ENCODE measurements around the gene NELL2. TPM values are rescaled to one million over a fixed set of nuclear protein-coding genes. Genes with fewer than 3 reads are reported as not detected.

NELL2 gene
- total RNA-seq, 2 experiments from 2014 or later = 10.1 to 10.5 TPM

DNA sequence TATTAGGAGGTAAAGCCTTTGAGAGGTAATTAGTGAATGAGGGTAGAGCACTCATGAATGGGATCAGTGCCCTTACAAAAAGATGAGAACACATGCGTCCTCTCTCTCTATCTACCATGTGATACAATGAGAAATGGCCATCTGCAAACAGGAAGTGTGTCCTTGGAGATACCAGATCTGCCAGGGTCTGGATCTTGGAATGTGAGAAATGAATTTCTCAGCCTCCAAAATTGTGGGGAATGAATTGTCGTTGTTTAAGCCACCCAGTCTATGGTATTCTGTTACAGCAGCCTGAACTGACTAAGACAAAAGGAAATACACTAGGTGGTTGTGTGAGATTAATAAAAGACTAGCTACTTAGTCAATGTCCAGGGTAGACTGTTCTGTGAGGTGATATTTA is 366.6 kb downstream of the NELL2 start:
- ChIA-PET POLR2A (no interaction called here), CTCF (no interaction called here)
- no peak for DNase-seq
- Mint-ChIP-seq H3K4me3 (no peak overlapping the region), H3K27ac (no peak overlapping the region), H3K9me3 (no peaks in the 10 kb centered on the region), H3K4me1 (no peaks in the 10 kb centered on the region), H3K36me3 (ENCODE audit: low read depth) (no peaks in the 10 kb centered on the region), H3K27me3 (no peaks in the 10 kb centered on the region)

DNA sequence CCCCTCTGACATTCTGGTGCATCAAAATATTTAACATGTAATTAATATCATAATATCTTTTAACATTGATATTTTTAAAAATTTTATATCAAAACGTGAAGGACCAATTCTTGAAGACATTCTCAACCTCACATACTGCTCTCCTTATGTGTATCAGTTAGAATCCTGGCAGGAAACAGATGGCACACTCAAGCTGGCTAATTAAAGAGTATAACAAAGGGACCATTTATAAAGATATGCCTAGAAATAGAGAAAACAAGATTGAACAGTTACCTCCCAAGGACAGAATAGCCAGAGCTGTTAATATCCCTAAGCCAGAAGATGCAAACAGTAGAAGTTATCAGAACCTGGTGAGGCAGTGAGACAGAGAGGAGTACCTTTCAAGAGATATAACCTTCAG is 368.7 kb downstream of the NELL2 start:
- ChIA-PET CTCF (no interaction called here), POLR2A (no interaction called here)
- Mint-ChIP-seq H3K27me3 (no peaks in the 10 kb centered on the region), H3K27ac (no peak overlapping the region), H3K4me1 (no peaks in the 10 kb centered on the region), H3K9me3 (no peaks in the 10 kb centered on the region), H3K36me3 (ENCODE audit: low read depth) (no peaks in the 10 kb centered on the region), H3K4me3 (no peak overlapping the region)
- DNase-seq = no peak

- no peaks in the 10 kb centered on the region for H3K36me3 Mint-ChIP-seq (ENCODE audit: low read depth)
- no peaks in the 10 kb centered on the region for H3K9me3 Mint-ChIP-seq
- no peaks in the 10 kb centered on the region for H3K4me1 Mint-ChIP-seq
- H3K4me3 Mint-ChIP-seq = no peak overlapping the region
- no peak for DNase-seq
- H3K27me3 Mint-ChIP-seq = no peaks in the 10 kb centered on the region
- no peak overlapping the region for H3K27ac Mint-ChIP-seq
- CTCF ChIA-PET = no interaction called here
- POLR2A ChIA-PET = no interaction called here
Observed at GRCh38 chr12:44504799-44505198, 371.3 kb downstream of the NELL2 start.

DNA sequence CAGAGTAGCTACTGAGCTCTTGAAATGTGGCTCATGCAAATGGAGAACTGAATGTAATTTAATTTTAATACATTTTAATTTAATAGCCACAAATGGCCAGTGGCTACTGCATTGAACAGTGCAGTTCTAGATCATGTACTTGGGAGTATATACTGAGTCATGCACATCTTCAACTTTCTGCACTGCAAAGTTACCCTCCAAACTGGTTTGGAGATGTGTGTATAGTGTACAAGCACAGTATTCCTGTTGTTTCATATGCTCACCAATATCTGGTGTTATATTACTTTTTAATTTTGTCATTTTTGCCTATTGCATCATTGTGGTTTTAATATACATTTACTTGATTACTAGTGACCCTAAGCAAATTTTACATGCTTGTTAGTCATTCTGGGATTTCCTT is 372.8 kb downstream of the NELL2 start:
- POLR2A ChIA-PET = no interaction called here
- no peak for DNase-seq
- H3K27ac Mint-ChIP-seq = no peak overlapping the region
- no peaks in the 10 kb centered on the region for H3K4me1 Mint-ChIP-seq
- CTCF ChIA-PET = no interaction called here
- no peak overlapping the region for H3K4me3 Mint-ChIP-seq
- H3K9me3 Mint-ChIP-seq = no peaks in the 10 kb centered on the region
- no peaks in the 10 kb centered on the region for H3K36me3 Mint-ChIP-seq (ENCODE audit: low read depth)
- no peaks in the 10 kb centered on the region for H3K27me3 Mint-ChIP-seq

DNA sequence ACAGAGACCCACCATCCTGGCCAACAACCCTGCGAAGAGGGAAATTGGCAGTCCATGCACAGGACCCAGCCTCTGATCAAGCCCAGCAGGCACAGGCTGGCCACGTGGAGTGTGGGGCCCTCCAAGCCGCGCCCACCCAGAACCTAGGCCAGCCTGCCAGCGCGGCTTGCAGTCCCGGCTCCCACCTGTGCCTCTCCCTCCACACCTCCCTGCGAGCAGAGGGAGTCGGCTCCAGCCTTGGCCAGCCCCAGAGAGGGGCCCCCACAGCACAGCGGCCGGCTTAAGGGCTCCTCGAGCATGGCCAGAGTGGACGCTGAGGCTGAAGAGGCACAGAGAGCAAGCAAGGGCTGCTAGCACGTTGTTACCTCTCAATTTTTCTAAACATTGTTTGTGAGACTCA is 373.4 kb downstream of the NELL2 start:
- Mint-ChIP-seq H3K9me3 (no peaks in the 10 kb centered on the region), H3K4me3 (no peak overlapping the region), H3K27me3 (no peaks in the 10 kb centered on the region), H3K4me1 (no peaks in the 10 kb centered on the region), H3K27ac (no peak overlapping the region), H3K36me3 (ENCODE audit: low read depth) (no peaks in the 10 kb centered on the region)
- ChIA-PET POLR2A (no interaction called here), CTCF (no interaction called here)
- DNase-seq = no peak

DNA sequence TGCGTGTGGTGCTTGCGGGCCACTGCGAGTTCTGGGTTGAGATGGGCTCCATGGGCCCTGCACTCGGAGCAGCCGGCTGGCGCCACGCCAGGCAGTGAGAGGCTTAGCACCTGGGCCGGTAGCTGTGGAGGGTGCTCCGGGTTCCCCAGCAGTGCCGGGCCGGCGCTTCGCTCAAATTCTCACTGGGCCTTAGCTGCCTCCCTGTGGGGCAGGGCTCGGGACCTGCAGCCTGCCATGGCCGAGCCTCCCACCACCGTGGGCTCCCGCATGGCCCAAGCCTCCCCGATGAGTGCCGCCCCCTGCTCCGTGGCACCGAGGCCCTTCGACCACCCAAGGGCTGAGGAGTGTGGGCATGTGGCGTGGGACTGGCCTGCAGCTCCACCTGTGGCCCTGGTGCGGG is 375.7 kb downstream of the NELL2 start:
- no peak overlapping the region for H3K27ac Mint-ChIP-seq
- H3K27me3 Mint-ChIP-seq = no peaks in the 10 kb centered on the region
- H3K36me3 Mint-ChIP-seq (ENCODE audit: low read depth) = no peaks in the 10 kb centered on the region
- no peak overlapping the region for H3K4me3 Mint-ChIP-seq
- no peaks in the 10 kb centered on the region for H3K9me3 Mint-ChIP-seq
- H3K4me1 Mint-ChIP-seq = no peaks in the 10 kb centered on the region
- CTCF ChIA-PET = no interaction called here
- POLR2A ChIA-PET = interaction anchor here (0.8 kb wide), 1 partner anchor 16 kb away, joined by 4 read pairs; no protein-coding TSS in a partner anchor
- no peak for DNase-seq

DNA sequence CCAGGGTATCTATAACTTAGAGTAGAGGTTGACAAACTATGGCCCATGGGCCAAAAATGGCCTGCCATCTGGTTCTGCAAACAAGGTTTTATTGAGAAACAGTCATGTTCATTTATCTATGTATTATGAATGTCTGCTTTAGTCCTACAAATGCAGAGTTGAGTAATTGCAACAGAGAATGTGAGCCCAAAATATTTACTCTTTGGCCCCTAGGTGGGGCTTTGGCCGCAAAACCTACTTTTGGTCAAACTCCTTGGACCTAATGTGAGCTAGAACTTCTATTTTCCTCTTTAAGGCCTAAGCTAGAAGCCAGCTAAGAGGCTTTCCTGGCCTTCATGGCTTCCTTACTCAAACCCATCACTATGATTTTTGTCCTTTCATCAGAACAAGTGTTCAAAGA is 379.1 kb downstream of the NELL2 start:
- ChIA-PET POLR2A (no interaction called here), CTCF (no interaction called here)
- Mint-ChIP-seq H3K9me3 (no peaks in the 10 kb centered on the region), H3K27ac (no peak overlapping the region), H3K4me3 (no peak overlapping the region), H3K4me1 (no peaks in the 10 kb centered on the region), H3K36me3 (ENCODE audit: low read depth) (no peaks in the 10 kb centered on the region), H3K27me3 (peaks cover 2% of the 10 kb centered on the region)
- no peak for DNase-seq

DNA sequence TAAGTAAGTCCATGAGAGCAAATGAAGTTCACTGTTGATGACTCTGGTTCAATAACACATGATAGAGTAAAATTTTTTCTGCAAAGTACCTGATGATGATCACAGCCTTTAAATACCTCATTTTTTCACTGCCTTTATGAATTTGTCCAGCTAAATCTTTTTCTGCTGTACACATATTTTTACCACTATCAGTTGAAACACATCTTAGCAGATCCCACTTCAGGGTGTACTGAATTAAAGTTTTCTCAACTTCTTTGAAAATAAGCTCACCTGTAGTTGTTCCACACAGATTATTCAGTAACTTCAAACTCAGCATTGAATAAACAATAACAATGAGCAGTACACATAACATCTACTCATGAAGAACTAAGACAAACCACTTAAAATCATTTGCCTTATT is 385.9 kb downstream of the NELL2 start:
- no peaks in the 10 kb centered on the region for H3K4me1 Mint-ChIP-seq
- DNase-seq = no peak
- CTCF ChIA-PET = no interaction called here
- H3K9me3 Mint-ChIP-seq = no peaks in the 10 kb centered on the region
- POLR2A ChIA-PET = no interaction called here
- no peaks in the 10 kb centered on the region for H3K36me3 Mint-ChIP-seq (ENCODE audit: low read depth)
- peaks cover 6% of the 10 kb centered on the region for H3K27me3 Mint-ChIP-seq
- no peak overlapping the region for H3K4me3 Mint-ChIP-seq
- H3K27ac Mint-ChIP-seq = no peak overlapping the region

GRCh38 chr12:44488180-44488579 is 387.9 kb downstream of the NELL2 start:
- Mint-ChIP-seq H3K27ac (no peak overlapping the region), H3K4me1 (no peaks in the 10 kb centered on the region), H3K27me3 (peaks cover 5% of the 10 kb centered on the region), H3K9me3 (no peaks in the 10 kb centered on the region), H3K36me3 (ENCODE audit: low read depth) (no peaks in the 10 kb centered on the region), H3K4me3 (no peak overlapping the region)
- ChIA-PET POLR2A (no interaction called here), CTCF (no interaction called here)
- no peak for DNase-seq

- Mint-ChIP-seq H3K4me3 (no peak overlapping the region), H3K27me3 (peaks cover 2% of the 10 kb centered on the region), H3K36me3 (ENCODE audit: low read depth) (no peaks in the 10 kb centered on the region), H3K9me3 (no peaks in the 10 kb centered on the region), H3K4me1 (no peaks in the 10 kb centered on the region), H3K27ac (no peak overlapping the region)
- POLR2A ChIA-PET = no interaction called here
- CTCF ChIA-PET = no interaction called here
- no peak for DNase-seq
Observed at GRCh38 chr12:44484862-44485261, 391.3 kb downstream of the NELL2 start.

GRCh38 chr12:44477331-44477980 is 398.7 kb downstream of the NELL2 start:
- H3K4me3 Mint-ChIP-seq = no peak overlapping the region
- no peaks in the 10 kb centered on the region for H3K27me3 Mint-ChIP-seq
- no peaks in the 10 kb centered on the region for H3K36me3 Mint-ChIP-seq (ENCODE audit: low read depth)
- H3K9me3 Mint-ChIP-seq = peaks cover 22% of the 10 kb centered on the region
- DNase-seq = no peak
- no peaks in the 10 kb centered on the region for H3K4me1 Mint-ChIP-seq
- no peak overlapping the region for H3K27ac Mint-ChIP-seq
- ChIA-PET CTCF (no interaction called here), POLR2A (no interaction called here)

- no peaks in the 10 kb centered on the region for H3K27me3 Mint-ChIP-seq
Observed at GRCh38 chr12:44476683-44477082, 399.4 kb downstream of the NELL2 start.

GRCh38 chr12:44465139-44465538 is 411.0 kb downstream of the NELL2 start:
- H3K36me3 Mint-ChIP-seq (ENCODE audit: low read depth) = no peaks in the 10 kb centered on the region
- H3K27ac Mint-ChIP-seq = no peak overlapping the region
- ChIA-PET POLR2A (no interaction called here), CTCF (no interaction called here)
- no peak overlapping the region for H3K4me3 Mint-ChIP-seq
- peaks cover 2% of the 10 kb centered on the region for H3K9me3 Mint-ChIP-seq
- peaks cover 2% of the 10 kb centered on the region for H3K27me3 Mint-ChIP-seq
- DNase-seq = no peak
- H3K4me1 Mint-ChIP-seq = no peaks in the 10 kb centered on the region

More at GRCh38 chr12:44476683-44477082, 399.4 kb downstream of the NELL2 start:
- no peaks in the 10 kb centered on the region for H3K36me3 Mint-ChIP-seq (ENCODE audit: low read depth)
- no peak for DNase-seq
- ChIA-PET CTCF (no interaction called here), POLR2A (no interaction called here)
- no peak overlapping the region for H3K4me3 Mint-ChIP-seq
- H3K4me1 Mint-ChIP-seq = no peaks in the 10 kb centered on the region
- no peak overlapping the region for H3K27ac Mint-ChIP-seq
- peaks cover 22% of the 10 kb centered on the region for H3K9me3 Mint-ChIP-seq

- ChIA-PET POLR2A (no interaction called here), CTCF (no interaction called here)
- no peak overlapping the region for H3K27ac Mint-ChIP-seq
- DNase-seq = no peak
- H3K4me1 Mint-ChIP-seq = no peaks in the 10 kb centered on the region
- peaks cover 2% of the 10 kb centered on the region for H3K9me3 Mint-ChIP-seq
- no peak overlapping the region for H3K4me3 Mint-ChIP-seq
- H3K27me3 Mint-ChIP-seq = peaks cover 5% of the 10 kb centered on the region
- H3K36me3 Mint-ChIP-seq (ENCODE audit: low read depth) = no peaks in the 10 kb centered on the region
Observed at GRCh38 chr12:44464180-44464579, 411.9 kb downstream of the NELL2 start.

GRCh38 chr12:44462729-44463128 is 413.4 kb downstream of the NELL2 start:
- no peaks in the 10 kb centered on the region for H3K36me3 Mint-ChIP-seq (ENCODE audit: low read depth)
- ChIA-PET POLR2A (no interaction called here), CTCF (no interaction called here)
- no peaks in the 10 kb centered on the region for H3K9me3 Mint-ChIP-seq
- no peak for DNase-seq
- H3K27ac Mint-ChIP-seq = no peak overlapping the region
- H3K4me3 Mint-ChIP-seq = no peak overlapping the region
- H3K4me1 Mint-ChIP-seq = no peaks in the 10 kb centered on the region
- H3K27me3 Mint-ChIP-seq = peaks cover 5% of the 10 kb centered on the region
